ENCODE measurements around the gene SLAIN2.

Gene SLAIN2

GRCh38 chr4:48336146-48336870, 5.0 kb upstream of the SLAIN2 start:
- no peak for DNase-seq

- no peak for DNase-seq
Observed at GRCh38 chr4:48337731-48338130, 3.6 kb upstream of the SLAIN2 start.

- DNase-seq = no peak
Observed at GRCh38 chr4:48339642-48340041, 1.7 kb upstream of the SLAIN2 start.

- DNase-seq = no peak
Observed at GRCh38 chr4:48340276-48340964, 909 bp upstream of the SLAIN2 start.

GRCh38 chr4:48341776-48342605, 662 bp downstream of the SLAIN2 start:
- no peak for DNase-seq

GRCh38 chr4:48342606-48342880, 1.2 kb downstream of the SLAIN2 start:
- DNase-seq = no peak

DNA sequence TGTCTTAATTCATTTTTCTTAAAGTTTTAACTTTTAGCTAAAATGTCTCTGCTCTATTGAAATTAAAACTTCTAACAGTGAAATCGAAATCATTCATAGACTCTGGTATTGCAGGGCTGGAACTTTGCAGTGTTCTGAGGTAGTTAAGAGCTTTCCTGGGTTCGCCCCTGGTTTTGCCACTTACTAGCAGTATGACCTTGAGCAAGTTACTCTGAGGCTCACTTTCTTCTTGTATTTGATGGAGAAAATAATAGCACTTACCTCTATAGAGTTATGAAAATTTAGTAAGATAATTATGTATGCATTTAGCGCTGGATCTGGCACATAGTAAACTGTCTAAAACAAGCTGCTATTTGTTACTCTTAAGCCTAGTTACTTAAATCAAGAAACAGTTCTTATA, 1.7 kb downstream of the SLAIN2 start:
- no peak for DNase-seq

- no peak for DNase-seq
Observed at GRCh38 chr4:48343551-48343950, 2.2 kb downstream of the SLAIN2 start.

DNA sequence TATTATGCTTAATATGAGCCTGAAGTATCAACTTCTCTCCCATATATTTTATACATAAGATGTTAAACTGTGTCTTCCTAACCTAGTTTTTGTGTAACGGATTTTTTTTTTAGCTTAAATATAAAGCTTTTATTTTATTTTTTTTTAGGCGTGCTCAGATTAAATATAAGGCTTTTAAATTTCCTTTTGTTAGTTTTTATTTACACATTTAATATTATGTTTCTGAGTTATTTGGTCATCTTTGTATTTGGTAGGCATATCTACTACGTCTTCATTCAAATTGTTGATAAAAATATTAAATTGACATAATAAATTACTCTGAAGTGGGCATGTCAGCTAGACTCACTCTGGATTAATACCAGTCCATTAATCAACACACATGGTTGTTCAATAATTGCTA, 4.2 kb downstream of the SLAIN2 start:
- no peak for DNase-seq

DNA sequence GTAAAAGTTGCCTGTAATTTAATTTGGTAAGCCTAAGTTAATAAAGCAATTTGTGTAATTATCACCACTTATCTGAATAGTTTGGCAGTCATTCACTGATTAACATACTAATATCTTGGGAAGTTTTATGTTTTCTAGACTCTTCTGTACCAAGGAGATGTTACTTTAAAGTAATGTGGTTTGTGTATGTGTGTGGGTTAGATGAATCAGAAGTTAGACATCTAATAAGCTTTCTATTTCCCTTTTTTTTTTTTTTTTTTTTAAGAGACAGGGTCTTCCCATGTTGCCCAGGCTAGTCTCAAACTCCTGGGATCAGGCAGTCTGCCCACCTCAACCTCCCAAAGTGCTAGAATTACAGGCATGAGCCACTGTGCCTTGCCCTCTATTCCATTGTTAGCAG, 5.3 kb downstream of the SLAIN2 start:
- DNase-seq = no peak

- no peak for DNase-seq
Observed at GRCh38 chr4:48347282-48347921, 6.1 kb downstream of the SLAIN2 start.

- no peak for DNase-seq
Observed at GRCh38 chr4:48350871-48351270, 9.5 kb downstream of the SLAIN2 start.

DNA sequence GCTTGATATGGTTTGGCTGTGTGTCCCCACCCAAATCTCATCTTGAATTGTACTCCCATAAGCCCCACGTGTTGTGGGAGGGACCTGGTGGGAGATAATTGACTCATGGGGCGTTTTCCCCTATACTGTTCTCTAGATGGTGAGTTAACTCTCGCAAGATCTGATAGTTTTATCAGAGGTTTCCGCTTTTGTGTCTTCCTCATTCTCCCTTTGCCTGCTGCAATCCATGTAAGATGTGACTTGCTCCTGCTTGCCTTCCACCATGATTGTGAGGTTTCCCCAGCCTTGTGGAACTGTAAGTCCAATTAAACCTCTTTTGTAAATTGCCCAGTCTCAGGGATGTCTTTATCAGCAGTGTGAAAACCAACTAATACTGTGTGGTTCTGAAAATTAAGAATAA, 11.5 kb downstream of the SLAIN2 start:
- no peak for DNase-seq

DNA sequence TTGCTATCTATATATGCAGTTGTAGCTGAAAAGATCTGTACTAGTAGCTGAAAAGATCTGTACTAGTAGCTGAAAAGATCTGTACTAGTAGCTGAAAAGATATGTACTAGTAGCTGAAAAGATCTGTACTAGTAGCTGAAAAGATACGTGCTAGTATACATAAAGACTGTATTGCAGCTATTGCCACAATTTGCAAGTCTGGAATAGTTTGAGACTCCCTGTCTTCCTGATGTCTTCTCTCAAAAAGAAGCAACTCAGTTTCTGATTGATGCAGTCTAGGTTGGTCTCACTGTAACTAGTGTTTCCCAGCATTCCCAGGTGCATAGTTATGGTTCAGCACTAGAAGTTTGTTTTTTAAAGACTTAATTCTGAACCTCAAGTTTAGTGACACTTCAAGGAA, 15.0 kb downstream of the SLAIN2 start:
- DNase-seq = no peak

DNA sequence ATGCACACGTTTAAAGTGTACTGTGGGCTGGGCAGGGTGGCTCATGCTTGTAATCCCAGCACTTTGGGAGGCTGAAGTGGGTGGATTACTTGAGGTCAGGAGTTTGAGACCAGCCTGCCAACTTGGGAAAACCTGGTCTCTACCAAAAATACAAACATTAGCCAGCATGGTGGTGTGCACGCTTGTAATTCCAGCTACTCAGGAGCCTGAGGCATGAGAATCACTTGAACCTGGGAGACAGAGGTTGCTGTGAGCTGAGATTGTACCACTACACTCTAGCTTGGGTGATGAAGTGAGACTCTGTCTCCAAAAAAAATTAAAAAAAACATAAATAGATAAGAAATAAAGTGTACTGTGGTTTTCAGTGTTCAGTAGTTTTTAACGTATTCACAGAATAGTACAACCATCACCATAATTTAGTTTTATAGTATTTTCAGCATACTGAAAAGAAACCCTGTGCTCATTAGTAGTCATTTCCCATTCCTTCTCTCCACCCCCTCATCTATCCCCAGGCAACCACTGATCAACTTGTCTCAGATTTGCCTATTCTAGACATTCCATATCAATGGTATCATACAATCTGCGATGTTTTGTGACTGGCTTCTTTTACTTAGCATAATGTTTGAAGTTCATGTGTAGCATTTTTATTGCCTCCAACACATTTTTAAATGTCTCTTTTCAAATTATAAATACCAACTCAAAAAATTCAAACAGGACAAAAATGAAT, 19.1 kb downstream of the SLAIN2 start:
- DNase-seq = no peak

GRCh38 chr4:48361012-48361400, 19.7 kb downstream of the SLAIN2 start:
- DNase-seq = no peak

DNA sequence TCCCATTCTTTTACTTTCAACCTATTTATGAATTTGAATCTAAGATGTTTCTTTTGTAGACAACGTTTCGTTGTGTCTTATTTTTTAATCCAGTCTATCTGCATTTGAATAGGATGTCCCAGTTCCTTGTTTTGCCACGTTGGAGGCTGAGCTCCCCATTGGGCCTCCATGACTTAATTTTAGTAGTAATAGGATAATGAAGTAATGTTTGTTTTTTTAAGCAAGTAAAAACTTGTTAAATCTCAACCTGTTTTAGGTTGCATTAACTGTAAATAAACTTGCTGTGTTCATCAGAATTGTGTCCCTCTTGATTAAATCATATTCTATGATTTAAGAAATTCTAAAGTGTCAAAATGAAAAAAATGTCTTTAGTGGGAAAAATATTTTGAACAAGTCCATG, 25.3 kb downstream of the SLAIN2 start:
- no peak for DNase-seq

GRCh38 chr4:48367016-48367415, 25.7 kb downstream of the SLAIN2 start:
- DNase-seq = no peak

DNA sequence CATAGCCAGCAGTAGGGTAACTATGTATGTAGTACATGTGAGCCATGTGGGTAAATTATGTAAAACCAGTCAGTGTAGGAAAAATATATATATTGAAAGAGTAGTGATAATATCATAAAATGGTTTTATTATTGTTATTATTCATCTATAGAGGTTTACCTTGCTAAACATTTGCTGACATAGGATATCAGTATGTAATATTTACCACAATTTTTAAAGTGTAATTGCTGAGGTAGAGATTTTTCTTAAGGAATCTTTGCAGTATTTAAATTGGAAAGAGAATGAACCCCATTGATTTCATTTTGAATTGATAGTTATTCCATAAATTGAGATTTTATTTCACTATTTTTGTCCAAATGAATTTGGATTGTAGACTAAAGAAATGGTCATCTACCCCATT, 27.1 kb downstream of the SLAIN2 start:
- DNase-seq = no peak

DNA sequence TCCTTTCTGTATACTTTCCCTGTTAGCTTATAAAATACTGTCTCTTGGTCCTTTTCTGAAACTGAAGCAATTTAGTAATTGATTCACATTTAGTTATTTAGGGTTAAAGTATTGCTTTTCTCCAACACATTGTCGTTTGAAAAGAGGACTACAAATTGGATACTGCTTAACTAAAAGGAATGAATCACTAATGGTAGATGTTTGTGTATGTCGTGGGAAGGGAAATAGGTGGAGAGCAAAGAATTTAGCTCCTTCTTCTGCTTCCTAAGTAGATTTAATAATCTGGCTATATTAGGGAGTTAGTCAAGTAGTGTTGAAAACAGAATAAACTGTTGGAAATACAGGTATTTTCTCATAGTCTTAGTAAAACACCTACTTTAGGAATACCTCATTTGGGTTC, 27.9 kb downstream of the SLAIN2 start:
- DNase-seq = no peak

GRCh38 chr4:48369771-48370170, 28.4 kb downstream of the SLAIN2 start:
- DNase-seq = no peak

DNA sequence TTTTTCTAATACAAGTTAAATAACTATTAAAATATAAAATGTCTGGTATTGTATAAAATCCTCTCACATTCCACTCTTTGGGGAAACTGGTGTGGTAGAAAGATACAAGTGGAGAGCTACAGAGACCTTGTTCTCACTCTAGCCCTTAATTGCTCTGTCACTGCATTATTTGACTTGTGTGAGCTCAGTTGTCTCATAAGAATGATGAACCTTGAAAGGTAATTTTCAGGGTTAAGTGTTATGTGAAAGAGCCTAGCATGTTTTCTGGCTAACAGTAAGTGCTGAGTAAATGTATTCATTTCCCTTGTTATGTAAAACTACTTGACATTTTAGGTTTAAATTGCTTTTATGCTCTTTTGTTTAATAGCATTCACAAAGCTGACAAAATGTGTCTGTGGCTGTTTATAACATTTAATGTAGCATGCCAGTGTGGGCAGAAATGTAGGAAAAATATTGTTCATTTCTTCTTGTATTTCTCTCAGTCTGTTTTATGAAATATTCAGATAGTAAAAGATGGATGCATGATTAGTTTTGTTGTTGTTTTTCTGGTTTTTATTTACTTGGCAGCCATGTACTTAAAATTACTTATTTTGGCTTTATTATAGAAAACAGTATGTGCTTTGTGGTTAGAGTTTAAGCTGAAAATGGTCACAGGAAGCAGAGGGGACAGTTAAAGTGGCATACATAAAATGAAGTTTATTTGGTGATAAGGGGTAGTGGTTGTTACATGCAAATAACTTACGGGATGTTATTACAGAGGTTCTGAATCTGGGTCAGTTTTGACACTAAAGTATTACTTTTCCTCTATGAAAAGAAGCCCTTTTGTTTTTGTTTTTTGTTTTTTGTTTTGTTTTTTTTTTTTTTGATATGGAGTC, 29.2 kb downstream of the SLAIN2 start:
- no peak for DNase-seq

Measured in SHP77 treated with DMSO at 0.1 percent for 48 hours (cell line).